COR-L47 (cell line): ENCODE measurements around the gene CEACAM21.
A peak's percentile ranks its signal among the peaks of the same experiment; 100 is the strongest.

Experiments
- DNase-seq: peaks from one replicate; lab custom pipeline; 2025; lab: John Stamatoyannopoulos, UW

CEACAM21 gene

DNA sequence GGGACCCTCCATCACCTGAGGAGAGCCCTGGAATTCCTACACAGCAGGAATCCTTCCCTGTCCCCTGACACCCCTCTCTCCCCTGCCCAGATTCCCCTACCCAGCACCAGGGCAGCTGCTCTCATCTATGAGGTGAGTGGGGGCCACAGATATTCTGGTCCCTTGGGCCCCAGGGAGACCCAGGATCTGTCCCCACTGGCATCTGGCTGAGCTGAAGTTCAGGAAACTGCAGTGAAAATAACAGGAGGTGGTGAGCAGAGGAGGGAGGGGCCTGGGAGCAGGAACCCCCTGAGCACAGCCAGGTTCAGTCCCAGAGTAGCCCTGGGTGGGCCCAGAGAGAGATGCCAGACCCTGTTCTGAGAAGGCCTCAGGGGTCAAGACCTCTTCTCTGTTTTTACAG lies 10.1 kb downstream of the CEACAM21 start:
- DNase-seq, result no peak

DNA sequence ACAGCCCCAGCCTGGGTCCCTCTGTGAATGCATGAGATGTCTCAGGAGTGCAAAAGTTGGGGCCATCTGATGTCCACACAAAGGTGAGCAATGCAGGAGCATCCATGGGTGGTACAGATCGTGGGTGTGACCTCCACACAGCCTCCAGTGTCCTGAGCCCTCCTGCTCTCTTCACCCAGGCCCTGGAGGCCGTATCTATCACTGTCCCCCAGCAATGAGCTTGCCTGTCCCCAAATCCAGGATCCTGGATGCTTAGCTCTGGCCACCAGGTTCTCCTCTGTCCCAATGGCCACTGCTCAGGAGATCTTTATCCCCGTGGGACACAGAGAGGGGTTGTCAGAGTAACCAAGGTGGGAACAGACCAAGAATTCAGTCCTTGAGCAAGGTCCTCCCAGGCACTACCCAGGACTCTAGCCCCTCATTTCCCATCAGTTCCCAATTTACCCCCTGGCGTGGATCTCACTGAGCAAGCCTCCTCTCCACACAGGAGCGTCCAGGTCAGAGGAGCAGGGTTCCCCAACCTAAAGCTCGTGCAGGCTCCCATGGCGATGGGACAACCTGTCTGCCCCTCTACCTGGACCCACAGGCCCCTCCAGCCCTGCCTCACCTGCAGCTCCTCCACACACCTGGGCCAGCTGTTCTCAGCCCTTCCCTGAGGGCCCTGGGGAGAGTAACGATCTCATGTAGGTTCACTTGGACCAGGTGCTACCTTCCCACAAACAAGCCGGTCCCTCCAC lies 11.3 kb downstream of the CEACAM21 start:
- DNase-seq, result no peak

DNA sequence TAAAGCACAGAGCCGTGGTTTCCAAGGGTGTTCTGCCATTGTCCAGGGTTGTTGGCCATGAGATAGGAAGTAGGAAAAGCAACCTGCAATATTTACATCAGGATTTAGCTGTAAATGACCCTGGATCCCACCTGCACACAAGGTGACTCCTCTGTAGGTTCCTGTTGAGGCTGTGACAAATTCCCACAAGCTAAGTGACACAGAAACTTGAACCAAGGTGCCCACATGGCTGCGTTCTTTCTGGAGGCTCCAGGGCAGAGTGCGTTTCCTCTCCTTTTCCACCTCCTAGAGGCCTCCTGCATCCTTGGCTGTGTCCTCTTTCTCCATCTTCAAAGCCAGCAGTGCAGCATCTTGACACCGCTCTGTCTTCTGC lies 11.9 kb downstream of the CEACAM21 start:
- DNase-seq, result no peak

DNA sequence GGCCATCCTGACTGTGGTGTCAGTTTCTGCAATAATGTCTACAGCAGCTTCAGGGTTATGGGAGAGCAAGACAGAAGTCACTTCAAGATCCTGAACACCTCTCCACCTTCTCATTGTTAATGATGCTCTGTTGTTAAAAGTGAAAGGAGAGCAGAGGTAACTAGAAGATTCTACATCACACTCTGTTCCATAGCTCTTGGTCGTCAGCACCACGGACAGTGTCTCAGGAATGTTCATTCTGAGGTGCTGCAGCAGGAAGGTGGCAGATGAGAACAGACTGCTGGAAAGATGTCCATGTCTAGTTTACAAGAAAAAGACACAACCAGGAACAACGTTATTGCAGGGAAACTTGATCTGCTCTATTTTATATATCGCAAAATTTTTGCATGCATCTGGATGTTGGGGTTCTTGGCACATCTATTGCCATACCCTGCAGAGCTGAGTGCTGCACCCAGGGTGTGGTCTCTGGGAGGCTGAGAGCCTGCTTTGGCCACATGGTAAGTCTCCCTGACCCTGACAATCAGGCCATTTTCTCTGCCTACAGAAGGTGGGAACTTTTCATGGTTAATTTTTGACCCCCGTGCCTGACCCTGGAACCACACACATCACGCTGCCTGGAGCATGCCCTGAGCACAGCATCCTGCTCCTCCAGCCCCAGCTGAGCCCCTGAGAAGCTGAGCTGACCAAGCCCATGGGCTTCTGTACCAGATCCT lies 12.7 kb downstream of the CEACAM21 start:
- DNase-seq, result no peak

DNA sequence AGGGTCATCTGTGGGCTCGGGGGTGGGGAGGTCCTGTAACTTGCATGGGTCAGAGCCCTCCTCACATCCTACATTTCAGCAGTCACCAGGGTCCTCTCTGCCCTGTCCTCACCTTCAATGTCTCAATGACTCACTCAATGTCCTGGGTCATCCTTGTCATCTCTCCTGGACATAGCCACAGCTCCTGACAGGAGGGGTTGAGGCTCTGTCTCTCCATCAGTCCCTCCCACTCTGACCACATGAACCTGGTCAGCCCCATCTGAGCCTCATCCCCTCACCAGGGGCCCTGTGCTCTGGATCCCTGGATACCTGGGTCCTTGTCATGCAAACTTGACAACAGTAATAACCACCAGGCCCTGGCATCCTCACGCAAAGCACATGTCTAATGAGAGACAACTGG lies 13.4 kb downstream of the CEACAM21 start:
- no peak for DNase-seq

DNA sequence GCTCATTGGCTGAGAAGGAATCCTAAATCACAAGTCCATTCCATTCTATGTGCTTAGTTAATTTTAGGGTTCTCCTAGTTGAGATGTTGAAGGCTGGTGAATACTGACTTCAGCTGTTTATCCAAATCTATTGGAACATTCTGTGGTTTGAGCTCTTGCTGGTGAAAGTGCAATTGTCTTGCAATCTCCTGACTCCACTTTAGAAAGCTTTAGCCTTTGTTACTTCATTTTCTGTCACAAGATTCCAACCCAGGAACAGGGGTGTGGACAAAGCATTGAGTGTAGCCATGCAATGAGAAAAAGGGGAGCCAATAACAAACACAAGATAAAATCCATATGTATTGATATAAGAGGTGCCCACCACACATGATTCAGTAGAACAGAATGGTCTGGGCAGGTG lies 15.0 kb downstream of the CEACAM21 start:
- no peak for DNase-seq

DNA sequence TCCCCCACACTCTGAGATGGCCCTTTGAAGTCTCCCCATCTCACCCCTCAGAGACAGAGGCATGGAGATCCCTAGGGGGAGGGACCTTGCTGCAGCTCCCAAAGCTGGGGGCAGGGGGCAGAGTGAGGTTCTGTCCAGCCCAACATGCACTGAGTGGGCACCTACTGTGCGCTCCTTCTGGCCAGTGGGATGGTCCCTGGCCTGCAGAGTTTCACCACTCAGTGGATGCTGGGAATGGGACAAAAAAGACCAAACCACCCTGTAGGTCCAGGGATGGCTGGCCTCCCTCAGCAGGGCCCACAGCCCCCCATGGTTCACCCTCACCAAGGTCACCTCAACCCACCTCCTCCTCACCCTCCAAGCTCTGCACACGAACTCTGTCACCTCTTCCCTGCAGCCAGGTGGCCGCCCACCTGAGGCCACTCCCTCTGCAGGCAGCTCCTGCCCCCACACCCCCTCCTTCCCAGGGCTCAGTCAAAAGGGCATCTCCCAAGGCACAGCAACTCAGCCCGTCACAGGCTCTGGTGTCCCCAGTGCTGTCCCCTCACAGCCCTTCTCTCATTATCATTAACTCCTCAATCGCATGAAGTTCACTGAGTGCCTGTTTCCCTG lies 16.1 kb downstream of the CEACAM21 start:
- no peak for DNase-seq

DNA sequence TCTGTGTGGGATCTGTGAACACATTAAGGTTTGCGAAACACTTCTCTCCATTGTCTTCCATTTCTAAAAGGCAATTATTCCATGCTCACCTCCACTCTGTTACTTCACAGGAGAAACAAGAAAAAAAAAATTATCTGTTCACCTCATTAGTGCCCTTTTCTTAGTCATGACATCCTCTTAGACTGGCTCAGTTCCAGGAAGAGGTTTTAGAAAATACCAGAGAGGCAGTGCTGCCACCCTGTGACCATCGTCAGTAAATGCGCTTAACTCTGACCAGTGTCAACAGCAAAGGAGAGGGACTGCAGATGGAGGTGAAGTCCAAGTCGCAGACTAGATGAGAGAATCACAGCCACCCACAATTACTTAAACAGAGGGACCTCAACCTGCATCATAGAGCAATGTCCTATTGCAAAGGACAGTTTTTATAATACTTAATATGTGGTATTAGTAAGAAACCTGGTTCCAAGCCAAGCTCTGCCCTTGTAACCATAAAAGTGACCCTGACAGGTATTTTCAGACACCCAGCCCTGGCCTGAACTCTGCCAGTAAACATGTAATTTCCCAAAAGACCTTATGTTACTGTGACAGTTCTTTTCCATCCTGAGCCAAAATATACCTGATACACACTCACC lies 19.4 kb downstream of the CEACAM21 start:
- DNase-seq, result peak; percentile 72

DNA sequence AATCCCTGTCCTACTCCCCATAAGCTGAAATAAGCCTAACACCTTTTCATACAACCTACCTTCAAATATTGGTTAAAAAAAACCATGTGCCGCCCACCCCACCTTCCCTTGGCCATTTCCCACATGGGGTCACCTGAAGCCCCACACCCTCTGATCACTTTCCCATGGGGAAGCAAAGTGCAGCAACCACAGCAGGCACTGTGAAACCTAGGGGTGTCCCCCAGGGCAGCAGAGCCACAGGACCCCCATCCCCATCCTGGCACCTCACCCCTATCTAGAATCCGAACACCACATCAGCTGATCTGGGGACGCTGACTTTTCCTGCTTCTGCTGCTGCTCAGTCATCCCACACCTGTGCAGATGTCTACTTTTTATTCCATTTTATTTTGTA lies 19.9 kb downstream of the CEACAM21 start:
- DNase-seq, result no peak

DNA sequence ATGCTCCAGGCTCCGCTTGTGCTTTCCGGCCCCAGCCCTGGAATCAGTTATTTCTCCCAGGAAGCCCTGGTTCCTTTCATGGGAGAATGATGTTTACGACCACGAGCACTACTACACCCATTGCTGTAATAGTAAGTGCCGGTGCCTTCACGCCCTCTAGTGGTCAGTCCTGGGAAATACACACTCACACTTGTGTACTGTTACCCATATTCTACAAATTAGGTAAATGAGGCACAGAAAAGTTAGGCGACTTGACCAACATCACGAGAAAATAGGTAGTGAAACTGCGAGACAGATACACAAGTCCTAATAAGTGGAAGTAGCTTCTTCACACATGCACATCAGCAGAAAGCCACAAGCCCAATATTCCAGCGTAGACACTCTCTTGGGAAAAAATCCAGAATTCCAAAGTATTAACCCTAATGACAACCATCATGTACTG lies 21.7 kb downstream of the CEACAM21 start:
- DNase-seq, result peak; percentile 45

DNA sequence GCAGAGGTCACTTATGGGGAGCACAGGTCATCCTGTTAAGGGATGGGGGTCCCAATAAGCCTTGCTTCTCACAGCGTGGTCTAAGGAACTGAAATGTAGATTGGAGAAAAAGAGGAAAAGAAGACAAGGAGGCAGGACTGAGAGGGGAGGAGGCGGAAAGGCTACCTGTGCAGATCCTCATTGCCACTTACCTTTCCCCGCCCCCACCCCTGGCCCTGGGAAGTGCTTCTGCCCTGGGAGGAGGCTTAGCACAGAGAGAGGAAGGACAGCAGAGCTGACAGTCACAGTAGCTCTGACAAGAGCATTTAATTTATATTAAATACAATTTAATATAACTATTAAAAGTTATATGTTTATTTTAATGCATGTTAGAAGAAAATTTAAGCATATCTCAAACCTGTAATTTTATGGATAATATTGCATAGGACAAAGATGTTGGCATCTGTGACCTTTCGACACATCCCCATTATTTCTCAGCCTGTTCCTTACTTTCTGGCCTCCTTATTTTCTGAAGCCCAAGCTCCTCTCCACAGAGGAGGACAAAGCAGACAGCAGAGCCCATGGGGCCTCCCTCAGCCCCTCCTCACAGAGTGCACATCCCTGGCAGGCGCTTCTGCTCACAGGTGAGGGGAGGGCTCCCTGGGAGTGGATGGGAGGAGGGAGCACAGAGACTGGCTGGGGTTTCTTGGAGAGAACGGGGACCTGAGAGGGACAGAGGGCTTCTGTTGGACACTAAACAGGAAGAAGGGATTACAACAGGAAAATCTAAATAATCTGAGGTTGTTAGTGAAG lies 23.4 kb downstream of the CEACAM21 start:
- peak; percentile 29 for DNase-seq

DNA sequence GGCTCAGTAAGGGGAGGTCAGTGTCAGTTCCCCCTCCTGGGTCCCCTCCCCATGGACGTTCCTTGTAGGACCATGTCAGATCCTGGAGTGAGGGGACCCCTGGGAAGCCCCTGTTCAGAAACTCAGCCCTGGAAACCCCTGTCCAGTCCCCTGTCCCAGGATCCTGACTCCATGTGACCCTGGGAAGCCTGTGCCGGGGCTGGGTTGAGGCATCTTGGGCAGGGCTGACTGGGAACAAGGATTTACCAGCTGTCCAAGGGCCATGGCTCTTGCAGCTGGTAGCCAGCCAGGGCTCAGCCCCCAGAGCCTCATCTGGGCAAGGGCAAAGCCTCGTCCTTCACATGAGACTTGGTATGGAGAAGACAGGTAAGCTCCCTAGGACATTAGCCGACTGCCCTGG lies 25.8 kb downstream of the CEACAM21 start:
- DNase-seq, result no peak

DNA sequence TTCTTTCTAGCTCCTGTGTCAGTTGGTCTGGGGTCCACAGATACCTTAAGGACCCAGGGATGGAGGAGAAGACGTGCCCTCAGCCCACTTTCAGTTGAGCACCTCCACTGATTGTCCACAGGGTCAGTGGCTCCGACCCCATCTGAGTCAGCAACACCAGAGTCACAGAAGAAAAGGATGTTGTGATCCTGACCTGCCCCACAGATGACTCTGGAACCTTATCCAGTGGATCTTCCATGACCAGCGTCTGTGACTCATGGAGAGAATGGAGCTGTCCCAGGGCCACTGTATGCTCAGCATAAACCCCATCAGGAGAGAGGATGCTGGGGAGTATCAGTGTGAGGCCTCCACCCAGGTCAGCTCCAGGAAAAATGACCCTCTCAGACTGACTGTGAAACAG lies 28.9 kb downstream of the CEACAM21 start:
- no peak for DNase-seq

DNA sequence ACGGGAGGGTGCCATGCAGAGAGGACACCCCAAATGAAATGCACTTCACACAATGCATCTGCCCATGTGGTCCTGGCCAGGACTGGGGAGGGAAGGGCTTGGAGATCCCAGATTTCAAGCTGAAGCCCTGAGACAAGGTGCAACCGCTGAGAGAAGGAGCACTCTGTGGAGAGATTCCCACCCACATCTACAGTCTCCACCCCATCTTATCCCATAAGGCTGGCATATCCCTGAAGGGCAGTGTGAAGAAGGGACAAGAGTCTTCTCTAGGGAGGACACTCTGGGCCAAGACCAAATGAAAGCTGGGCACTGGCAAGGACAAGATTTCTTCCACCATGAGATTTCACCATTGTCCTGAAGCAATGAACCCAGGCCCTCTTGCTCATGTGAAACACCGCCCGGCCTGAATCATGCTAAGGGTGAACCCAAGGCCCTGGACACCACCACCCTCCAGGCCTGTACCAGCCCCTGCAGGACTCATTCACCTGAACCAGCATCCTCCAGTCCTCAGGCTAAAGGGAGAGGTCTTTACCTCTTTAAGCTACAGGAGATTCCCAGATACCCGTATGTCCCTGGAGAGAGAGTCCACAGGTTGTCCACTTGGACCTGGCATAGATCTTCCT lies 30.4 kb downstream of the CEACAM21 start:
- no peak for DNase-seq

DNA sequence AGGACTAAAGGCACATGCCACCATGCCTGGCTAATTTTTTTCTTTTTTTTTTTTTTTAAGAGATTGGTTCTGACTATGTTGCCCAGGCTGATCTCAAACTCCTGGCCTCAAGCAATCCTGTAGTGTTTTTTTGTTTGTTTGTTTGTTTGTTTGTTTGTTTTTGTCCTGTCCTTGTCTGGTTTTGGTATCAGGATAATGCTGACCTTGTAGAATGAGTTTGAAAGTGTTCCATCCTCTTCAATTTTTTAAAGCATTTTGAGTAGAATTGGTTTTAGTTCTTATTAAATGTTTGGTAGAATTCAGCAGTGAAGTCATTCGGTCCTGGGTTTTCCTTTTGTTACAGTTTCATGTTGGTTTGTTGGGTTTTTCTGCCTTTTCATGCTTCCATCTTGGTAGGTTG lies 31.7 kb downstream of the CEACAM21 start:
- DNase-seq, result no peak

DNA sequence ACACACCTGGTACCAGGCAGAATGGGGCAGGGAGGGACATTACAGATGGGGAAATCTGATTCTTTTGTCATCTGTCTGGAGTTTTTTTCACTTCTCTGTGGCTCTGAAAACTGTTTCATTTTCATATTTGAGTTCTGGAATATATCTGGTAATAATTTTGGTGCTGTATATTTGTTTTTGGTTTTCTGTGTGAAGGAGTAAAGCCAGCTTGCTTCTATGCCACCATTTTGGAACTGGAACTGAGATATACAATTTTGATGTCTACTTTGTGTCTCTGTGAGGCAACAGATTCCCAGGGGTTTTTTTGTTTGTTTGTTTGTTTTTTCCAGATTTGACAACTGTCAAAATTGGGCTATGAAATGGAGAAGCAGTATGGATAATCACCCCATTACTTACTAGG lies 34.8 kb downstream of the CEACAM21 start:
- DNase-seq, result no peak

DNA sequence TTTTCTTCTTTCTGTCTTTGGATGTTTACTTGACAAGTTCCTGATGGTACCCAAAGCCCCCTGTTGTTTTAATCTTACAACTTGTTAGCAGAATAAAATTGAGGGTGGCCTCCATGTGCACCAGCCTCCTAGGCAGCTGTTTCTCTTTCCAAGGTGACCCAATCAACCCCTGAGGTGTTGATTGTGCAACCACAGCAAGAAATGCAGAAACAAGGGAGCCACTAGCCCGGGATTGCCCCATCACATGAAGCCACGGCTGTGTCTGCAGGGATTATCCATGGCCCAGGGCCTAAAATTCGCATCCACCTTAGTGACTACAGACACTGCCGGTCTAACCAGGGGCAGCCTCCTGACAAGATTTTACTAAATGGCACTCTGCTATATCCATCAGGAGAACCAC lies 36.5 kb downstream of the CEACAM21 start:
- DNase-seq, result no peak

DNA sequence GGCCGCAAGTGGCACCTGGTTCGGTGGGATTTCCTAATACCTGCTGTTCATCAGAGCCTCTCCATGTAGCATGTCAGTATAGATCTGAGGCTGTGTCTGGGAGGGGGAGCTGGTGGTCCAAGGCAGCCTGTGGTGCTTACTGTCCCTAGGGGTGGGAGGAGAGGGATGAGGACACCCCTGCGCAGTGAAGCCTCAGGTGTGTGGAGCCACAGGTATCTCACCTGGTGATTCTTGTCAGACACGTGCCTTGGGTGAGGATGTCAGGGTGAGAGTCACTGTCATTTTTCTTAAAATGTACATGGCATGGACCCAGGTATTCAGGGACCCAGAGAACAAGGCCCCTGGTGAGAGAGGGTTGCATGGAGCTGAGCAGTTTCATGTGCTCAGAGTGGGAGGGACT lies 39.2 kb downstream of the CEACAM21 start:
- no peak for DNase-seq

DNA sequence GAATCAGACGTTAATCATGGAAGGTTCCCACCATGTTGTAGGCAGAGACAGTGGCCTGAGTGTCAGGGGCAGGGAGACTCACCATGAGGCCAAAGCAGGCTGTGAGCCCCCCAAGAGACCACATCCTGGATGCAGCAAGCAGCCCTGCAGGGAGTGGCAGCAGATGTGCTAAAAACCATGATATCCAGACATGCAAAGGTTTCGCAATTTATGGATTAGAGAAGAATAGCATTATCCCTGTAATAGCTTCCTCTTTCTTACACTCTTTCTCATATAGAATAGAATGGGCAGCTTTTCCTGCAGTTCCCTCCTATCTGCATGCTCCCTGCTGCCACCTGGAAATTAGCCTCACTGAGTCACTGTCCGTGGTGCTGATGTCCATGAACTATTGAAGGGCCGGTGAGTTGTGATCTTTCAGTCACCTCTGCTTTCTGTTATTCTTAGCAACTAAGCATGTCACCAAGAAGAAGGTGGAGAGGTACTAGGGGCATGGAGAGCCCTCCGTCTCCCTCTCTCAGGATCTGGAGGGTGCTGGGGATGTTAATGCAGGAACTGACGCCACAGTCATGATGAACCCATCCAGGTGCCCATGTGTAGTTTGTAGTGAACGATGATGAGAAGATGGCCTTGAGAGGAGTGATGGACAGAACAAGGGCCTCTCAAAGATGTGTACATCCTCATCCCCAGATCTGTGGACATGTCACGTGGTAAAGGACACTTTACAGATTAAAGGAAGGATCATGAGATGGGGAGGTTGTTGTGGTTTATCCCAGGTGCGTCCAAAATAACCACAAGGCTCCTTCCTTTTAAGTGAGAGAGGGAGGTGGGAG lies 41.0 kb downstream of the CEACAM21 start:
- DNase-seq, result no peak

DNA sequence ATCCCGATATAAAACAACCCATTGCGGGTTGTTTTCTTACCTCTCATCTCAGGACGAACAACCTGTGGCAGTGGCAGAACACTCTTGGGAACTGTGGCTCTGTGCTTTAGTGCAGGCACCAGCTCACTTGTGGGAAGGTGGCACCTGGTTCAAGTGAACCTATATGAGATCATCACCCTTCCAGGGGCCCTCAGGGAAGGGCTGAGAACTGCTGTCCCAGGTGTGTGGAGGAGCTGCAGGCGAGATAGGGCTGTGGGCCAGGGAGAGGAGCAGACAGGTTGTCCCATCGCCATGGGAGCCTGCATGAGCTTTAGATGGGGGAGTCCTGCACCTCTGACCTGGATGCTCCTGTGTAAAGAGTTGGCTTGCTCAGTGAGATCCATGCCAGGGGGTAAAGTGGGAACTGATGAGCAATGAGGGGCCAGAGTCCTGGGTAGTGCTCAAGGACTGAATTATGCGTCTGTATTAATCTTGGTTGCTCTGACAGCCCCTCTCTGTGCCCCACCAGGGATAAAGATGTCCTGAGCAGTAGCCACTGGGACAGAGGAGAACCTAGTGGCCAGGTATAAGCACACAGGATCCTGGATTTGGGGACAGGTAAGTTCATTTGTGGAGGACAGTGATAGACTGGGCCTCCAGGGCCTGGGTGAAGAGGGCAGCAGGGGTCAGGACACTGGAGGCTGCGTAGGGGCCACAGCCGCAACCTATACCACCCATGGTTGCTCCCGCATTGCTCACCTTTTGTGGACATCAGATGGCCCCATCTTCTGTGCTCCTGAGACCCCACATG lies 42.2 kb downstream of the CEACAM21 start:
- DNase-seq, result no peak
